NOMO-1 treated with DMSO at 0.1 percent for 48 hours (cell line): ENCODE results near the gene PLOD3.

Experiments used
- DNase-seq: peaks from one replicate; lab custom pipeline; 2025; ENCODE audit not compliant: unreplicated experiment; lab: John Stamatoyannopoulos, UW

Gene PLOD3

DNA sequence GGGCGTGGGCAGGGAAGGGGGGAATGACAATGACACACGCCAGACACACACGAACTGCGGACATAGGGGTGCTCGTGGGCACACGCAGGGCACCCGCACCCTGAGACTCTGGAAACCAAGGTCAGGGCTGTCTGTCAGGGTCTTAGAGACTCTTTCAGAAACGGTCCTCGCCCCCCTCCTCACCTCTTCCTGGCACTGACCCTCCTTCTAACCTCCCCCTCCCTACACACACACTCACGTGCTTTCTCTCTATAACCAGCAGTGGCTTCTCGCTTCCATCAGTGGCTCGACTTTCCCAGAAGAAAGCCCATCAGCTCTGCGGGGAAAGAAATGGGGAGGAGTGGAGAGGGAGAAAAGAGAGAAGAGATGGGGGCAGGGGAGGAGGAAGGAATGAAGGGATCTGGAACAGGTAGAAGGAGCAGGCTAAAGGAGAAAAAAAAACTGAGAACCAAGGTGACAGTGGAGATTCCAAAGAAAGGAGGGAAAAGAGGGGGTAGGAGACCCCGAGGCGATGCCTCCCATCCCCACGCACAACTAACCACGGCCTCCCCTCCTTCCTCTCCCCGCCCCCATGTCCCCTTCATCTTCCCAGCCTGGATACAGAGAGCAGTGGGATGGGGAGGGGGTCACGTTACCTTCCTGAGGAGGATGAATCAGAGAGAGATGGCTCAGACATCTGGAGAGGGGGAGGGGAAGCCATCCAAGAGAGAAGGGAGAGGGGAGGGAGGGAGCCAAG lies 50.3 kb downstream of the PLOD3 start:
- DNase-seq: no peak

GRCh38 chr7:101166648-101166908 lies 50.8 kb downstream of the PLOD3 start:
- DNase-seq: no peak

- DNase-seq: no peak
These were observed 51.3 kb downstream of the PLOD3 start for GRCh38 chr7:101165958-101166647.

DNA sequence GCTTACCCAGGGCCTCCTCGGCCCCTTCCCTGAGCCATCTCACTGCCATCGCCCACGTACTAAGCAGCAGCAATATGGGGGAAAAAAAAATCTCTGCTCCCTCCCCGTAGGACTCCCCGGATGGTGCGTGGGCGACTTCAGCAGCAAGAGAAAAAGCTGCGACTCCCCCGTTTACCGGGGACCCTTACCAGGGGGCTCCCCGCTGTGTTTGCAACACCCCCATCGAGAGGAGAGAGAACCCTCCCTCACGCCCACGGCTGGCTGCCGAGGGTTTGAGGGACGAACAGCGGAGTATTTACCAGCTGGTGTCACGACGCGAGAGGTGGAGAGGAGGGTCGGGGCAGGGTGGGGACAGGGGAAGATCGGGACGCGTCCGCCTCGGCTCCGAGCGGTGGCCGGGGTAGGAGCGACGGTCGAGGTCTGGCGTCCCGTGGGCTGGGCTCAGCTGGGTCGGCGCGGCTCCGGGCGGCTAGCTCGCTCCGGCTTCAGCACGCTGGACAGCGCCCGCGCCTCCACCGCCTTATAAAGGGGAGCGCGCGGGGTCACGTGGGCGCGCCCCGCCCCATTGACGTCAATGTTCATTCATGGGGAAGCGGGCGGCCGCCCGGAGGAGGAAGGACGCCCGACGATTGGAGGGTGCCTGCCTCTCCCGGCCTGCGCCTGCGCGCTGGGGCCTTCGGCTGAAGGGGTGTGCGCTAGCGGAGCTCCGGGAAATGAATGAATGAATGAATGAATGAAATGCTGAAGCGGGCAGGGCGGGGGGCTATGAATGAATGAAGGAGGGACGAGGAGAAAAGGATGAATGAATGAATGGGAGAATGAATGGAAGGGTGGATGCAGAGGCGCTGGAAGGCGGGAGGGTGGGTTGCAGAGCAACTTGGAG lies 52.1 kb downstream of the PLOD3 start, which contains the start of gene VGF:
Gene VGF, minus strand, starts transcription at position 495 of the 883 bp plus-strand sequence. CDS start 726 bp downstream, outside the sequence.
- DNase-seq: peak; percentile 96

- no peak for DNase-seq
These were observed 53.1 kb downstream of the PLOD3 start for GRCh38 chr7:101164071-101164840.

GRCh38 chr7:101163279-101164070 lies 53.9 kb downstream of the PLOD3 start:
- peak; percentile 58 for DNase-seq

DNA sequence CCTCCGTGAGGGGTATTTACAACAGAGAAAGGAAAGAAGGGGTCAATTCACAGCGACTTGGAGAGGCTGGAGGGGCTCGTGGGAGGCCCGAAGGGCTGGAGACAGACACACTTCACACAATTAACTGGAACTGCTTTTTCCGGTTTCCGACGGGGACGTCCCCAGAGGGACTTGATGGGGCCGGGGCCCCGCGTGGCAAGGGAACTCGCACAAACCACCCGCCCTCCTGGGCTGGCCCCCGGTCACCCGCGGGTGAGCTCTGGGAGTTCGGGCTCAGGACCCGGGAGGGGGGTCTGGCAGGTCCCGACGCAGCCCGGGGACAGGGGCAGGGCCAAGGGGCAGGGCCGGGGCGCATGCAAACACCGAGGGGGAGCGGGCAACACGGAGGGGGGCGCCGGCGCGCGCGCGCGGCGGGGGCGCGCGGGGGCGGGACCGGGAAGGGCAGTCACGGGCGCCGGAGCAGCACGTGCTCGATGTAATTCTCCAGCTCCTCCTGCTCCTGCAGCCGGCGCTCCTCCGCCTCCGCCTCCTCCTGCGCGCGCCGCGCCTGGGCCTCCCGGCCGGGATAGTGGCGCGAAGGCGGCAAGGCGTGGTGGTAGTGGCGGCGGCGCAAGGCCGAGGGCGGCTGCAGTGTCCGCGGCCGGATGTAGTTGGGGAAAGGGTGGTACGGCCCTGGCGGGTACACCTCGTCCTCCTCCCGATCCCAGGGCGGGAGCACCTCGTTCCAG lies 54.7 kb downstream of the PLOD3 start:
- DNase-seq: no peak

DNA sequence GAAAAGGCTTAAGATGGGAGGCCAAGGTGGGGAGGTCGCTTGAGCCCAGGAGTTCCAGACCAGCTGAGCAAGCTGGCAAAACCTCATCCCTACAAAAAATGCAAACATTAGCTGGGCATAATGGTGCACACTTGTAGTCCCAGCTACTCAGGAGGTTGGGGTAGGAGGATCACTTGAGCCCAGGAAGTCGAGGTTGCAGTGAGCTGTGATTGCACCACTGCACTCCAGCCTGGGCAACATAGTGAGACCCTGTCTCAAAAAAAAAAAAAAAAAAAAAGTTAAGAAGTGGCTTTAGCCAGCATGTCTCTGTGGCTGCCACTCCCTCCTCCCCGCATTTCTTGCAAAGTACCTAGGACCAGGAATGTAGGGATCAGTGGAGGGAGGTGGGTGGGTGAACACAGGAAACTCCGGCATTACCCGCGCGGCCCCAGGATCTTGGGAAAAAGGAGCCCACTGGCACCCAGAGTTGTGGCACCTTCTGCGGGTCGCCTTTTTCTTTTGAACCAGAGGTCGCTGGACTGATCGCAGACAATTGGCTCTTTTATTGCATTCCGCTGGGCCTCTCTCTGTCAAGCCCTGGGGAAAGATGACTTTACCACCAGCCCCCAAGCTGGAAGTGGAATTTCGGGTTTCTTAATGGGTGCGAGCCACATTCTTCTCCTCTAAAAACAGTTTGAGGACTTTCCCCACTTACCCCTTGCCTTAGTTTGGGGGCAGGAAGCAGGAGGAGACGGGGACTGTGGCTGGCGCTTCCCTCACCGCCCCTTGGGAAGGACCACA lies 55.5 kb downstream of the PLOD3 start:
- DNase-seq: no peak

- DNase-seq: no peak
These were observed 56.5 kb downstream of the PLOD3 start for GRCh38 chr7:101160910-101161309.

DNA sequence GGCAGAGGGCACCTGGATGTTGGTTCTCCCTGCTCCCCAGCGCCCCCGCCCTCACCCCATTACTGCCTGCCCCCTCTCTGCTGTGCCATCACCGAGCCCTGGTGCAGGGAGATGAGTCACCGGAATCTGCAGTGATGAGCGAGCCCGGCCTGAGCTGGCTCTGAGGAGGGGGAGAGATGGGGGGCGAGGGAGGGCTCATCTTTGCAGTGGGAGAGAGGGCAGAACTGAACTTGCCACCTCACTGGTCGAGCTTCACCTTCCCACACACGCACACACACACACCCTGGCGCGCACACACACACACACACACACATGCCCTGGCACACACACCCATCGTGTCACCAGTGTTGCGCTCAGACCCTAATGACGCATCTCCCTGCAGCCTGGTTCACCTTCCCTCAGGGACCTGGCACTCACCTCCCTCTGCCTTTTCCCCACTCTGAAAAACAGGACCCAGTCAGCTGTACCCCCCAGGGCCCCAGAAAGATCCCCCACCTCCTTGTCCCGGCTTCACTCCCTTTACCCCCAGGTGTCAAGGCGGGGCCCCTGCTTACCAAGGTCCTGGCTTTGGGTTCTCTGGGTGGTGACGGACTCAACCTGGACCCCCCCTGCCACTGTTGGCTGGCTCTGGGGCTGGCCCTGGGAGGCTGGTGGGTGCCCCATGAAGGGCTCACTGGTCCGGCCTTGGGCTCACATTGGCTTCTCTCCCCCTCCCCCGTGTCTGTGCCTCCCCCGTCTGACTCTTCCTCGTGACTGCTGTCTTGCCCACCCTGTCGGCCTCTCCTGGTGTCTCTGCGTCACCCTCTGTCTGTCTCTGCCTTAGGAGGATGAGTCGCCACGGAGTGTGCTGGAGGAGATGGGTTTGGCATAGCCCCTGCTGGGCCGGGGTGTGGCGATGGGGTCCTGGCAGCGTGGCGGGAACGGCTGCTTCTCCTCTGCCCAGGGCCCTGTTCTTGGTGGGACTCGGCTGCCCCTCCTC lies 57.4 kb downstream of the PLOD3 start:
- no peak for DNase-seq

- DNase-seq: no peak
These were observed 60.4 kb downstream of the PLOD3 start for GRCh38 chr7:101156866-101157589.

DNA sequence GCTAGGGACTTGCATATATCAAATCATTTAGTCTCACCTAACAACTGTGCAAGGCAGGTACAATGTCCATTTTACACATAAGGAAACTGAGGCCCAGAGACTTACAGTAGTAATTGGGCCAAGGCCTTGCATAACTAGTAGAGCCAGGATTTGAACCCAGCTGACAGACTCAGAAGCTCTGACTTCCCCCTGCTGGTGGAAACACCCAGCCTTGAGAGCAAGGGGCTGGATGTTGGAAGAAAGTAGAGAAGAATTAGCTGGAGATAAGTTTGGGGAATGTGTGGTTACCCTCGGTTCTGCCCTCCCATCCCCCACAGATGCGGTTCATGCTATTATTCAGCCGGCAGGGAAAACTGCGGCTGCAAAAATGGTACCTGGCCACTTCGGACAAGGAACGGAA lies 61.1 kb downstream of the PLOD3 start:
- no peak for DNase-seq
